ENCODE measurements around the gene BRMS1. TPM values are rescaled to one million over a fixed set of nuclear protein-coding genes. Genes with fewer than 3 reads are reported as not detected.

The BRMS1 gene
- total and polyA plus RNA-seq, 2 experiments from 2014 or later: 59.1 to 61.7 TPM

- peaks cover 9% of the 10 kb centered on the region; the same call in 1 of the 2 replicates for H3F3A ChIP-seq (replicated peaks; ENCODE audit: low read depth)
- peaks cover 22% of the 10 kb centered on the region for H3K36me3 Mint-ChIP-seq (ENCODE audit: low read depth)
- no peaks in the 10 kb centered on the region for H4K20me1 ChIP-seq (replicated peaks; ENCODE audit: insufficient read depth)
- H3K27me3 Mint-ChIP-seq (ENCODE audit: insufficient read depth, low read depth, poor library complexity): peaks cover 32% of the 10 kb centered on the region
- TF ChIP-seq REST (IDR thresholded peaks at IDR 0.05; ENCODE audit: unreplicated experiment): no peak
- TF ChIP-seq ZNF462 (CRISPR knock-in tag; IDR thresholded peaks at IDR 0.05): no peak
- no peak for TF ChIP-seq CREB1 (CRISPR knock-in tag; IDR thresholded peaks at IDR 0.05; ENCODE audit: low read depth)
- no peak for TF ChIP-seq ZNF331 (CRISPR knock-in tag; IDR thresholded peaks at IDR 0.05; ENCODE audit: low read depth)
- no peak for TF ChIP-seq JUNB (IDR thresholded peaks at IDR 0.05; ENCODE audit: unreplicated experiment)
- TF ChIP-seq EZH2 (IDR thresholded peaks at IDR 0.05; ENCODE audit: low read depth, unreplicated experiment): no peak
- no peak for TF ChIP-seq CTCF (conservative IDR thresholded peaks at IDR 0.05; ENCODE audit: low read depth in 2 of 2)
- H3K4me3 Mint-ChIP-seq: peak overlapping the region; percentile 42
- H3K4me1 Mint-ChIP-seq: peaks cover 32% of the 10 kb centered on the region
- DNase-seq (ENCODE audit: low spot score) (no peak), ATAC-seq (no peak)
- H3K27me3 ChIP-seq (ENCODE audit: insufficient read depth): no peaks in the 10 kb centered on the region
- no peaks in the 10 kb centered on the region for H3K36me3 ChIP-seq (ENCODE audit: insufficient read depth)
- peaks cover 21% of the 10 kb centered on the region for H3K9me3 Mint-ChIP-seq
- no peaks in the 10 kb centered on the region for H3K9me2 ChIP-seq (ENCODE audit: insufficient read depth)
- peak overlapping the region; percentile 90 for H3K27ac Mint-ChIP-seq
- H3K27ac ChIP-seq (ENCODE audit: low read depth): peak overlapping the region; percentile 87
- peak overlapping the region; percentile 77 for H3K4me2 ChIP-seq
- no peaks in the 10 kb centered on the region for H3K79me2 ChIP-seq (replicated peaks; ENCODE audit: insufficient read depth)
- peak overlapping the region; percentile 76; the same call in 1 of the 2 replicates for H2AFZ ChIP-seq
- peaks cover 23% of the 10 kb centered on the region for H3K4me1 ChIP-seq (ENCODE audit: insufficient read depth)
- peak overlapping the region; percentile 41; the same call in 1 of the 2 replicates for H3K4me3 ChIP-seq
Observed at GRCh38 chr11:66317322-66317722, 27.6 kb downstream of the BRMS1 start.

All from GM23338 (cell line).